Measurements from ENCODE around the gene LRRC18.

DNA sequence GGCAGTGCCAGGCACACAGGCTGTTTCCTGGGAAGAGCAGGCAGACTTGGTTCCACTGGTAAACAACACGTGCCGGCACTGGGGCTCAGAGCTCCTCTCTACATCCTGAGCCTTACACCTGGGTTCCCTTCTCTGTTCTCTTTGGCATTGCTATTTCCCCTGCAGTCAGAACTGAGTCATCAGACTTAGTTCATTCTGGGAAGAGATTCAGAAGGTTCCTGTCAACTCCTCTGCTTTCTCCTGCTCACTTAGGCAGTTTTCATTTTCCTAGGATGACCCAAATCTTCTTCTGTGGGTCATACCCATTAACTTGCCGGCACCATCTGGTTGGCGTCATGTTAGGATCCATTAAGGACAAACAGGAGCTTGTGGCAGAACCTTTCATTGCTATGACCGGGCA lies 33.4 kb upstream of the LRRC18 start:
- TF ChIP-seq POLR2AphosphoS5 (IDR thresholded peaks at IDR 0.05): no peak
- TF ChIP-seq CTCF (IDR thresholded peaks at IDR 0.05): no peak
- TF ChIP-seq EP300 (IDR thresholded peaks at IDR 0.05): no peak

Data from sigmoid colon (tissue), 4 donors.